ENCODE measurements around the gene ARL6IP4.
A peak's percentile ranks its signal among the peaks of the same experiment; 100 is the strongest.

The ARL6IP4 gene

DNA sequence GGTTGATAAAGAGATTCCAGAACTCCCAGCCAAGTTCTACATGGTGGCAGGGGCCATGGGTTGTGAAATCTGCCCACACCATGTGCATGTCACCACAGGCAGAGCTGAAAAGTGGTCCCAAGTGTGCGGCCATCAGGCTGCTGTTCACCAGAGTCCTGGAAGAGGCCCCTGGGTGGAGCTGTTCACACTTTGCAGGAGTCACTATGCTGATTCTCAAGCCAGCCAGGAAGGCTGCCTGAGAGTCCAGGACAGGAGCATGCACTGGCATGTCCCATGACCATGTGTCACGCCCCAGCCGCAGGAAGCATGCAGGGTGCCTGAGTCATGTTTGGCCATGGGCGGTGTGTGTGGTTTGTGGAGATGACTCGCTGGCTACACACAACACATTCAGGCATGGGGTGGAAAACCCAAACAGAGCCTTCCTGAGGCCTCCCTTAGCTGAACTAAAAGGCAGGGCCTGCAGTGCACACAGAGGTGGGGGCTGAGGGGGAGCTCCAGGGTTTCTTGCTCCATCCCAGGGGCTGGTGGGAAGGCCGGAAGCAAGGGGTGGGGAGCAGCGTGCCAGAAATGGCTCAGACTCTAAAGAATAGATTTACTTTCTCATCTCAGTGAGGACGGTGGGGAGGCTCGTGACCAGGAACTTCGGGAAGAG, 33.7 kb upstream of the ARL6IP4 start (continued):
- TF ChIP-seq, protein P1, sequence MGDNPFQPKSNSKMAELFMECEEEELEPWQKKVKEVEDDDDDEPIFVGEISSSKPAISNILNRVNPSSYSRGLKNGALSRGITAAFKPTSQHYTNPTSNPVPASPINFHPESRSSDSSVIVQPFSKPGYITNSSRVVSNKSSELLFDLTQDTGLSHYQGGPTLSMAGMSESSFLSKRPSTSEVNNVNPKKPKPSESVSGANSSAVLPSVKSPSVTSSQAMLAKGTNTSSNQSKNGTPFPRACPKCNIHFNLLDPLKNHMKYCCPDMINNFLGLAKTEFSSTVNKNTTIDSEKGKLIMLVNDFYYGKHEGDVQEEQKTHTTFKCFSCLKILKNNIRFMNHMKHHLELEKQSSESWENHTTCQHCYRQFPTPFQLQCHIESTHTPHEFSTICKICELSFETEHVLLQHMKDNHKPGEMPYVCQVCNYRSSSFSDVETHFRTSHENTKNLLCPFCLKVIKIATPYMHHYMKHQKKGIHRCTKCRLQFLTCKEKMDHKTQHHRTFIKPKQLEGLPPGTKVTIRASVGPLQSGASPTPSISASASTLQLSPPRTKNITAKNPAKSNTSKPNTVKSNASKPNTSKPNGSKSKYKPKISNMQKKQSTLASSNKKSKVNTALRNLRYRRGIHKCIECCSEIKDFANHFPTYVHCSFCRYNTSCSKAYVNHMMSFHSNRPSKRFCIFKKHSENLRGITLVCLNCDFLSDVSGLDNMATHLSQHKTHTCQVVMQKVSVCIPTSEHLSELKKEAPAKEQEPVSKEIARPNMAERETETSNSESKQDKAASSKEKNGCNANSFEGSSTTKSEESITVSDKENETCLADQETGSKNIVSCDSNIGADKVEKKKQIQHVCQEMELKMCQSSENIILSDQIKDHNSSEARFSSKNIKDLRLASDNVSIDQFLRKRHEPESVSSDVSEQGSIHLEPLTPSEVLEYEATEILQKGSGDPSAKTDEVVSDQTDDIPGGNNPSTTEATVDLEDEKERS (tag by site-specific recombination; IDR thresholded peaks at IDR 0.05): 0 out of 2 replicates have a peak, but pooled peaks have one; percentile 23
- TF ChIP-seq ZNF416 (tag by site-specific recombination; IDR thresholded peaks at IDR 0.05) (no peak), SCRT1 (tag by site-specific recombination; IDR thresholded peaks at IDR 0.05; ENCODE audit: borderline replicate concordance) (no peak), ZNF114 (tag by site-specific recombination; IDR thresholded peaks at IDR 0.05) (no peak), ZNF558 (tag by site-specific recombination; IDR thresholded peaks at IDR 0.05) (0 out of 2 replicates have a peak, but pooled peaks have one; percentile 24), ZNF350 (tag by site-specific recombination; IDR thresholded peaks at IDR 0.05) (no peak), ZNF549 (tag by site-specific recombination; IDR thresholded peaks at IDR 0.05) (no peak), IKZF3 (tag by site-specific recombination; IDR thresholded peaks at IDR 0.05) (0 out of 2 replicates have a peak, but pooled peaks have one; percentile 29), ZNF654 (tag by site-specific recombination; IDR thresholded peaks at IDR 0.05; ENCODE audit: low read depth) (no peak), BCL11A (tag by site-specific recombination; IDR thresholded peaks at IDR 0.05; ENCODE audit: low read depth) (peak; percentile 64), ZBTB17 (tag by site-specific recombination; IDR thresholded peaks at IDR 0.05) (peak; percentile 82), SCRT2 (tag by site-specific recombination; IDR thresholded peaks at IDR 0.05) (peak; percentile 31; the same call in 1 of the 2 replicates), ZNF777 (tag by site-specific recombination; IDR thresholded peaks at IDR 0.05; ENCODE audit: borderline replicate concordance) (no peak), ZBTB8A (tag by site-specific recombination; IDR thresholded peaks at IDR 0.05) (no peak), ZNF133 (tag by site-specific recombination; IDR thresholded peaks at IDR 0.05) (no peak)
- TF ChIP-seq, protein P2, sequence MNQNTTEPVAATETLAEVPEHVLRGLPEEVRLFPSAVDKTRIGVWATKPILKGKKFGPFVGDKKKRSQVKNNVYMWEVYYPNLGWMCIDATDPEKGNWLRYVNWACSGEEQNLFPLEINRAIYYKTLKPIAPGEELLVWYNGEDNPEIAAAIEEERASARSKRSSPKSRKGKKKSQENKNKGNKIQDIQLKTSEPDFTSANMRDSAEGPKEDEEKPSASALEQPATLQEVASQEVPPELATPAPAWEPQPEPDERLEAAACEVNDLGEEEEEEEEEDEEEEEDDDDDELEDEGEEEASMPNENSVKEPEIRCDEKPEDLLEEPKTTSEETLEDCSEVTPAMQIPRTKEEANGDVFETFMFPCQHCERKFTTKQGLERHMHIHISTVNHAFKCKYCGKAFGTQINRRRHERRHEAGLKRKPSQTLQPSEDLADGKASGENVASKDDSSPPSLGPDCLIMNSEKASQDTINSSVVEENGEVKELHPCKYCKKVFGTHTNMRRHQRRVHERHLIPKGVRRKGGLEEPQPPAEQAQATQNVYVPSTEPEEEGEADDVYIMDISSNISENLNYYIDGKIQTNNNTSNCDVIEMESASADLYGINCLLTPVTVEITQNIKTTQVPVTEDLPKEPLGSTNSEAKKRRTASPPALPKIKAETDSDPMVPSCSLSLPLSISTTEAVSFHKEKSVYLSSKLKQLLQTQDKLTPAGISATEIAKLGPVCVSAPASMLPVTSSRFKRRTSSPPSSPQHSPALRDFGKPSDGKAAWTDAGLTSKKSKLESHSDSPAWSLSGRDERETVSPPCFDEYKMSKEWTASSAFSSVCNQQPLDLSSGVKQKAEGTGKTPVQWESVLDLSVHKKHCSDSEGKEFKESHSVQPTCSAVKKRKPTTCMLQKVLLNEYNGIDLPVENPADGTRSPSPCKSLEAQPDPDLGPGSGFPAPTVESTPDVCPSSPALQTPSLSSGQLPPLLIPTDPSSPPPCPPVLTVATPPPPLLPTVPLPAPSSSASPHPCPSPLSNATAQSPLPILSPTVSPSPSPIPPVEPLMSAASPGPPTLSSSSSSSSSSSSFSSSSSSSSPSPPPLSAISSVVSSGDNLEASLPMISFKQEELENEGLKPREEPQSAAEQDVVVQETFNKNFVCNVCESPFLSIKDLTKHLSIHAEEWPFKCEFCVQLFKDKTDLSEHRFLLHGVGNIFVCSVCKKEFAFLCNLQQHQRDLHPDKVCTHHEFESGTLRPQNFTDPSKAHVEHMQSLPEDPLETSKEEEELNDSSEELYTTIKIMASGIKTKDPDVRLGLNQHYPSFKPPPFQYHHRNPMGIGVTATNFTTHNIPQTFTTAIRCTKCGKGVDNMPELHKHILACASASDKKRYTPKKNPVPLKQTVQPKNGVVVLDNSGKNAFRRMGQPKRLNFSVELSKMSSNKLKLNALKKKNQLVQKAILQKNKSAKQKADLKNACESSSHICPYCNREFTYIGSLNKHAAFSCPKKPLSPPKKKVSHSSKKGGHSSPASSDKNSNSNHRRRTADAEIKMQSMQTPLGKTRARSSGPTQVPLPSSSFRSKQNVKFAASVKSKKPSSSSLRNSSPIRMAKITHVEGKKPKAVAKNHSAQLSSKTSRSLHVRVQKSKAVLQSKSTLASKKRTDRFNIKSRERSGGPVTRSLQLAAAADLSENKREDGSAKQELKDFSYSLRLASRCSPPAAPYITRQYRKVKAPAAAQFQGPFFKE (tag by site-specific recombination; IDR thresholded peaks at IDR 0.05; ENCODE audit: borderline replicate concordance): no peak
- TF ChIP-seq, protein P3, sequence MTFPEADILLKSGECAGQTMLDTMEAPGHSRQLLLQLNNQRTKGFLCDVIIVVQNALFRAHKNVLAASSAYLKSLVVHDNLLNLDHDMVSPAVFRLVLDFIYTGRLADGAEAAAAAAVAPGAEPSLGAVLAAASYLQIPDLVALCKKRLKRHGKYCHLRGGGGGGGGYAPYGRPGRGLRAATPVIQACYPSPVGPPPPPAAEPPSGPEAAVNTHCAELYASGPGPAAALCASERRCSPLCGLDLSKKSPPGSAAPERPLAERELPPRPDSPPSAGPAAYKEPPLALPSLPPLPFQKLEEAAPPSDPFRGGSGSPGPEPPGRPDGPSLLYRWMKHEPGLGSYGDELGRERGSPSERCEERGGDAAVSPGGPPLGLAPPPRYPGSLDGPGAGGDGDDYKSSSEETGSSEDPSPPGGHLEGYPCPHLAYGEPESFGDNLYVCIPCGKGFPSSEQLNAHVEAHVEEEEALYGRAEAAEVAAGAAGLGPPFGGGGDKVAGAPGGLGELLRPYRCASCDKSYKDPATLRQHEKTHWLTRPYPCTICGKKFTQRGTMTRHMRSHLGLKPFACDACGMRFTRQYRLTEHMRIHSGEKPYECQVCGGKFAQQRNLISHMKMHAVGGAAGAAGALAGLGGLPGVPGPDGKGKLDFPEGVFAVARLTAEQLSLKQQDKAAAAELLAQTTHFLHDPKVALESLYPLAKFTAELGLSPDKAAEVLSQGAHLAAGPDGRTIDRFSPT (tag by site-specific recombination; IDR thresholded peaks at IDR 0.05): peak; percentile 77
- TF ChIP-seq, protein P4, sequence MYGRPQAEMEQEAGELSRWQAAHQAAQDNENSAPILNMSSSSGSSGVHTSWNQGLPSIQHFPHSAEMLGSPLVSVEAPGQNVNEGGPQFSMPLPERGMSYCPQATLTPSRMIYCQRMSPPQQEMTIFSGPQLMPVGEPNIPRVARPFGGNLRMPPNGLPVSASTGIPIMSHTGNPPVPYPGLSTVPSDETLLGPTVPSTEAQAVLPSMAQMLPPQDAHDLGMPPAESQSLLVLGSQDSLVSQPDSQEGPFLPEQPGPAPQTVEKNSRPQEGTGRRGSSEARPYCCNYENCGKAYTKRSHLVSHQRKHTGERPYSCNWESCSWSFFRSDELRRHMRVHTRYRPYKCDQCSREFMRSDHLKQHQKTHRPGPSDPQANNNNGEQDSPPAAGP (tag by site-specific recombination; IDR thresholded peaks at IDR 0.05): peak; percentile 93
- TF ChIP-seq, protein P5, sequence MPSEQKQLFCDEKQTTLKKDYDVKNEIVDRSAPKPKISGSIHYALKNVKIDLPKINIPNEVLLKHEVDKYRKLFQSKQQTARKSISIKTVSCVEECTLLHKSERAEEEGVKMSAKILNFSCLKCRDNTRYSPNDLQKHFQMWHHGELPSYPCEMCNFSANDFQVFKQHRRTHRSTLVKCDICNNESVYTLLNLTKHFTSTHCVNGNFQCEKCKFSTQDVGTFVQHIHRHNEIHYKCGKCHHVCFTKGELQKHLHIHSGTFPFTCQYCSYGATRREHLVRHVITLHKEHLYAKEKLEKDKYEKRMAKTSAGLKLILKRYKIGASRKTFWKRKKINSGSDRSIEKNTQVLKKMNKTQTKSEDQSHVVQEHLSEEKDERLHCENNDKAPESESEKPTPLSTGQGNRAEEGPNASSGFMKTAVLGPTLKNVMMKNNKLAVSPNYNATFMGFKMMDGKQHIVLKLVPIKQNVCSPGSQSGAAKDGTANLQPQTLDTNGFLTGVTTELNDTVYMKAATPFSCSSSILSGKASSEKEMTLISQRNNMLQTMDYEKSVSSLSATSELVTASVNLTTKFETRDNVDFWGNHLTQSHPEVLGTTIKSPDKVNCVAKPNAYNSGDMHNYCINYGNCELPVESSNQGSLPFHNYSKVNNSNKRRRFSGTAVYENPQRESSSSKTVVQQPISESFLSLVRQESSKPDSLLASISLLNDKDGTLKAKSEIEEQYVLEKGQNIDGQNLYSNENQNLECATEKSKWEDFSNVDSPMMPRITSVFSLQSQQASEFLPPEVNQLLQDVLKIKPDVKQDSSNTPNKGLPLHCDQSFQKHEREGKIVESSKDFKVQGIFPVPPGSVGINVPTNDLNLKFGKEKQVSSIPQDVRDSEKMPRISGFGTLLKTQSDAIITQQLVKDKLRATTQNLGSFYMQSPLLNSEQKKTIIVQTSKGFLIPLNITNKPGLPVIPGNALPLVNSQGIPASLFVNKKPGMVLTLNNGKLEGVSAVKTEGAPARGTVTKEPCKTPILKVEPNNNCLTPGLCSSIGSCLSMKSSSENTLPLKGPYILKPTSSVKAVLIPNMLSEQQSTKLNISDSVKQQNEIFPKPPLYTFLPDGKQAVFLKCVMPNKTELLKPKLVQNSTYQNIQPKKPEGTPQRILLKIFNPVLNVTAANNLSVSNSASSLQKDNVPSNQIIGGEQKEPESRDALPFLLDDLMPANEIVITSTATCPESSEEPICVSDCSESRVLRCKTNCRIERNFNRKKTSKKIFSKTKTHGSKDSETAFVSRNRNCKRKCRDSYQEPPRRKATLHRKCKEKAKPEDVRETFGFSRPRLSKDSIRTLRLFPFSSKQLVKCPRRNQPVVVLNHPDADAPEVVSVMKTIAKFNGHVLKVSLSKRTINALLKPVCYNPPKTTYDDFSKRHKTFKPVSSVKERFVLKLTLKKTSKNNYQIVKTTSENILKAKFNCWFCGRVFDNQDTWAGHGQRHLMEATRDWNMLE (tag by site-specific recombination; conservative IDR thresholded peaks at IDR 0.05; ENCODE audit: low read depth): no peak
- TF ChIP-seq, protein P6, sequence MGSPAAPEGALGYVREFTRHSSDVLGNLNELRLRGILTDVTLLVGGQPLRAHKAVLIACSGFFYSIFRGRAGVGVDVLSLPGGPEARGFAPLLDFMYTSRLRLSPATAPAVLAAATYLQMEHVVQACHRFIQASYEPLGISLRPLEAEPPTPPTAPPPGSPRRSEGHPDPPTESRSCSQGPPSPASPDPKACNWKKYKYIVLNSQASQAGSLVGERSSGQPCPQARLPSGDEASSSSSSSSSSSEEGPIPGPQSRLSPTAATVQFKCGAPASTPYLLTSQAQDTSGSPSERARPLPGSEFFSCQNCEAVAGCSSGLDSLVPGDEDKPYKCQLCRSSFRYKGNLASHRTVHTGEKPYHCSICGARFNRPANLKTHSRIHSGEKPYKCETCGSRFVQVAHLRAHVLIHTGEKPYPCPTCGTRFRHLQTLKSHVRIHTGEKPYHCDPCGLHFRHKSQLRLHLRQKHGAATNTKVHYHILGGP (tag by site-specific recombination; IDR thresholded peaks at IDR 0.05): no peak
